Measurements from ENCODE around the gene TEX2. TPM values are rescaled to one million over a fixed set of nuclear protein-coding genes. Genes with fewer than 3 reads are reported as not detected.
A peak's percentile ranks its signal among the peaks of the same experiment; 100 is the strongest.

Gene TEX2
- total and polyA plus RNA-seq, 2 of the 13 experiments (the other 11 are each of a cell fraction or from before 2014, with no cell fraction given), result 21.4 to 37.7 TPM

DNA sequence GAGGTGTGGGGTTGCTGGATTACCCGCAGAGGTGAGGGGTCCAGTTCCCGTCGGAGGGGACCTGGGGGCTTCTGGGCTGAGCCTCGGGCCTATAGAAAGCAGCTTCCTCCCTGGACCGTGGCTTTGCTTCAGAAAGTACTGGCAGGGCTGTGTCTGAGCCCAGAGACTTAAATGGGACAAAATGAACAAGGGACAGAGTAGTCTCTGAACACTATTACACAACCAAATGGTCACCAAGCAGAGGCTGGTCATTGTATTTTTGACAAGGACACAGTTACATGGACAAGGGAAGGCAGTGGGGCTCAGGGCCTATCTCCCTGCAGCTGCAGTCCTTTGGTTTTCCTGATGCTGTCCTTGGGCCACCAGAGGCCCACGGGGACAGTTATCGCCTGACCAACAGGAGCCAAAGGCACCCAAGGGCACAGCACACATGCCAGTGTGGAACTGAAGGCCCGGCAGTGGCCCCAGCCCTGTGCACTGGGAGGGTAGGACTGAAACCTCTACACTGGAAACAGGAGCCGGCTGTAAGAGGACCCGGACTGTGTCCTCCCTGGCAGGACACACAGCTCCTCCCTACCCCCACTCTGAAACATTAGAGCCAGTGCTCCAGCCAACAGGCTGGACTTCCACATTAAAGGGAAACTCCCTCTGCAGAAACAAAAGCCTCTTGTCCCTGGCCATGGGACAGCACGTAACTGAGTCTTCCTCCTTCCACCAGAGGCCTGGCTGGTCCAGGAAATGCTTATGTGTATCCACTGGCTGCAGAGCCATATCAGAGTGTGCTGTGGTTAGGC is 107.1 kb downstream of the TEX2 start (continued):
- TF ChIP-seq ZNF781 (CRISPR knock-in tag; IDR thresholded peaks at IDR 0.05; ENCODE audit: borderline replicate concordance, not compliant biosample characterization) (peak; percentile 77), HIVEP1 (CRISPR knock-in tag; IDR thresholded peaks at IDR 0.05) (peak; percentile 66), ZNF432 (CRISPR knock-in tag; IDR thresholded peaks at IDR 0.05; ENCODE audit: borderline replicate concordance) (no peak), ZNF34 (CRISPR knock-in tag; IDR thresholded peaks at IDR 0.05; ENCODE audit: borderline replicate concordance) (peak; percentile 75; the same call in 1 of the 2 replicates), SNRNP70 (IDR thresholded peaks at IDR 0.05; ENCODE audit: low read depth, low read length) (no peak), ZNF780A (CRISPR knock-in tag; IDR thresholded peaks at IDR 0.05) (no peak), TP53 (CRISPR knock-in tag; conservative IDR thresholded peaks at IDR 0.05) (no peak), PHB2 (IDR thresholded peaks at IDR 0.05; ENCODE audit: partially characterized antibody) (no peak), PAF1 (CRISPR knock-in tag; IDR thresholded peaks at IDR 0.05) (no peak), ZKSCAN8 (CRISPR knock-in tag; IDR thresholded peaks at IDR 0.05; ENCODE audit: borderline replicate concordance) (no peak; the same call in 1 of the 2 replicates), RBAK (CRISPR knock-in tag; IDR thresholded peaks at IDR 0.05) (0 out of 2 replicates have a peak, but pooled peaks have one; percentile 14), HNRNPL (IDR thresholded peaks at IDR 0.05; ENCODE audit: low read depth, low read length) (peak; percentile 98), ARNTL (CRISPR knock-in tag; IDR thresholded peaks at IDR 0.05) (peak; percentile 80), NAIF1 (CRISPR knock-in tag; IDR thresholded peaks at IDR 0.05; ENCODE audit: borderline replicate concordance) (peak; percentile 42; the same call in 1 of the 2 replicates), ZNF878 (CRISPR knock-in tag; IDR thresholded peaks at IDR 0.05) (no peak; the same call in 1 of the 2 replicates), ARID2 (CRISPR knock-in tag; IDR thresholded peaks at IDR 0.05; ENCODE audit: borderline replicate concordance) (0 out of 2 replicates have a peak, but pooled peaks have one; percentile 33), NCOA1 (CRISPR knock-in tag; IDR thresholded peaks at IDR 0.05) (no peak)
- TF ChIP-seq, protein P1, sequence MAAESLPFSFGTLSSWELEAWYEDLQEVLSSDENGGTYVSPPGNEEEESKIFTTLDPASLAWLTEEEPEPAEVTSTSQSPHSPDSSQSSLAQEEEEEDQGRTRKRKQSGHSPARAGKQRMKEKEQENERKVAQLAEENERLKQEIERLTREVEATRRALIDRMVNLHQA (CRISPR knock-in tag; IDR thresholded peaks at IDR 0.05), result no peak
- TF ChIP-seq, protein P2, sequence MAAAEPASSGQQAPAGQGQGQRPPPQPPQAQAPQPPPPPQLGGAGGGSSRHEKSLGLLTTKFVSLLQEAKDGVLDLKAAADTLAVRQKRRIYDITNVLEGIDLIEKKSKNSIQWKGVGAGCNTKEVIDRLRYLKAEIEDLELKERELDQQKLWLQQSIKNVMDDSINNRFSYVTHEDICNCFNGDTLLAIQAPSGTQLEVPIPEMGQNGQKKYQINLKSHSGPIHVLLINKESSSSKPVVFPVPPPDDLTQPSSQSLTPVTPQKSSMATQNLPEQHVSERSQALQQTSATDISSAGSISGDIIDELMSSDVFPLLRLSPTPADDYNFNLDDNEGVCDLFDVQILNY (CRISPR knock-in tag; conservative IDR thresholded peaks at IDR 0.05), result no peak
- TF ChIP-seq, protein P3, sequence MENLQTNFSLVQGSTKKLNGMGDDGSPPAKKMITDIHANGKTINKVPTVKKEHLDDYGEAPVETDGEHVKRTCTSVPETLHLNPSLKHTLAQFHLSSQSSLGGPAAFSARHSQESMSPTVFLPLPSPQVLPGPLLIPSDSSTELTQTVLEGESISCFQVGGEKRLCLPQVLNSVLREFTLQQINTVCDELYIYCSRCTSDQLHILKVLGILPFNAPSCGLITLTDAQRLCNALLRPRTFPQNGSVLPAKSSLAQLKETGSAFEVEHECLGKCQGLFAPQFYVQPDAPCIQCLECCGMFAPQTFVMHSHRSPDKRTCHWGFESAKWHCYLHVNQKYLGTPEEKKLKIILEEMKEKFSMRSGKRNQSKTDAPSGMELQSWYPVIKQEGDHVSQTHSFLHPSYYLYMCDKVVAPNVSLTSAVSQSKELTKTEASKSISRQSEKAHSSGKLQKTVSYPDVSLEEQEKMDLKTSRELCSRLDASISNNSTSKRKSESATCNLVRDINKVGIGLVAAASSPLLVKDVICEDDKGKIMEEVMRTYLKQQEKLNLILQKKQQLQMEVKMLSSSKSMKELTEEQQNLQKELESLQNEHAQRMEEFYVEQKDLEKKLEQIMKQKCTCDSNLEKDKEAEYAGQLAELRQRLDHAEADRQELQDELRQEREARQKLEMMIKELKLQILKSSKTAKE (CRISPR knock-in tag; IDR thresholded peaks at IDR 0.05; ENCODE audit: borderline replicate concordance), result no peak
- TF ChIP-seq, protein P4, sequence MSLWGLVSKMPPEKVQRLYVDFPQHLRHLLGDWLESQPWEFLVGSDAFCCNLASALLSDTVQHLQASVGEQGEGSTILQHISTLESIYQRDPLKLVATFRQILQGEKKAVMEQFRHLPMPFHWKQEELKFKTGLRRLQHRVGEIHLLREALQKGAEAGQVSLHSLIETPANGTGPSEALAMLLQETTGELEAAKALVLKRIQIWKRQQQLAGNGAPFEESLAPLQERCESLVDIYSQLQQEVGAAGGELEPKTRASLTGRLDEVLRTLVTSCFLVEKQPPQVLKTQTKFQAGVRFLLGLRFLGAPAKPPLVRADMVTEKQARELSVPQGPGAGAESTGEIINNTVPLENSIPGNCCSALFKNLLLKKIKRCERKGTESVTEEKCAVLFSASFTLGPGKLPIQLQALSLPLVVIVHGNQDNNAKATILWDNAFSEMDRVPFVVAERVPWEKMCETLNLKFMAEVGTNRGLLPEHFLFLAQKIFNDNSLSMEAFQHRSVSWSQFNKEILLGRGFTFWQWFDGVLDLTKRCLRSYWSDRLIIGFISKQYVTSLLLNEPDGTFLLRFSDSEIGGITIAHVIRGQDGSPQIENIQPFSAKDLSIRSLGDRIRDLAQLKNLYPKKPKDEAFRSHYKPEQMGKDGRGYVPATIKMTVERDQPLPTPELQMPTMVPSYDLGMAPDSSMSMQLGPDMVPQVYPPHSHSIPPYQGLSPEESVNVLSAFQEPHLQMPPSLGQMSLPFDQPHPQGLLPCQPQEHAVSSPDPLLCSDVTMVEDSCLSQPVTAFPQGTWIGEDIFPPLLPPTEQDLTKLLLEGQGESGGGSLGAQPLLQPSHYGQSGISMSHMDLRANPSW (CRISPR knock-in tag; IDR thresholded peaks at IDR 0.05; ENCODE audit: borderline replicate concordance), result peak; percentile 84; the same call in 1 of the 2 replicates

Data from HepG2 (cell line).